H1 (cell line): Measurements from ENCODE around the gene LRRK1. TPM values are rescaled to one million over a fixed set of nuclear protein-coding genes. Genes with fewer than 3 reads are reported as not detected.

Experiments used
- CTCF ChIA-PET: fragments of 300-600 bp; sonication (Branson Sonifier 250); formaldehyde crosslinking; loops from one replicate; lab custom pipeline; 2021; ENCODE audit not compliant: partially characterized antibody; lab: Charles Lee
- POLR2A ChIA-PET: fragments of 300-600 bp; sonication (Branson Sonifier 250); formaldehyde crosslinking; loops from one replicate; lab custom pipeline; 2021; ENCODE audit warnings: inconsistent platforms; ENCODE audit not compliant: partially characterized antibody; lab: Charles Lee
- DNase-seq, 2 experiments: peaks; one replicate each; pipeline versions ENCODE4 v3.0.0 to v3.0.0-alpha.2; 2010 to 2022; ENCODE audit warnings: low spot score in 2 of 2, low read depth in 1 of 2, mixed read lengths in 1 of 2
- FAIRE-seq: peaks from 2 replicates; lab custom pipeline; 2011; peaks lifted over from hg19 to GRCh38; lab: Jason Lieb, UNC
- H2AFZ ChIP-seq: 2 replicates; pipeline ENCODE4 v1.8.1; 2012; ENCODE audit warnings: low read length, inconsistent platforms
- H2AK5ac ChIP-seq: 2 replicates; pipeline ENCODE4 v1.6.1; 2013; ENCODE audit warnings: low read depth, low read length
- H2BK120ac ChIP-seq: replicated peaks from 2 replicates; pipeline ENCODE3; 2013; ENCODE audit warnings: low read depth, low read length, inconsistent platforms
- H2BK12ac ChIP-seq: 2 replicates; pipeline ENCODE4 v1.6.1; 2013; ENCODE audit warnings: low read depth, low read length
- H2BK15ac ChIP-seq: 2 replicates; pipeline ENCODE4 v1.6.1; 2013; ENCODE audit warnings: low read length
- H2BK20ac ChIP-seq: 2 replicates; pipeline ENCODE4 v1.6.1; 2013; ENCODE audit warnings: low read length
- H2BK5ac ChIP-seq: 2 replicates; pipeline ENCODE4 v1.6.1; 2013; ENCODE audit warnings: low read depth, low read length
- H3K14ac ChIP-seq: 2 replicates; pipeline ENCODE4 v1.6.1; 2013; ENCODE audit warnings: inconsistent platforms; ENCODE audit not compliant: insufficient read length
- H3K18ac ChIP-seq: 2 replicates; pipeline ENCODE4 v1.6.1; 2013; ENCODE audit warnings: low read length; ENCODE audit errors: extremely low read depth
- H3K23ac ChIP-seq: 2 replicates; pipeline ENCODE4 v1.6.1; 2013; ENCODE audit warnings: inconsistent platforms; ENCODE audit not compliant: insufficient read length
- H3K23me2 ChIP-seq: 2 replicates; pipeline ENCODE4 v1.6.1; 2013; ENCODE audit warnings: low read depth, low read length
- H3K27ac ChIP-seq: 2 replicates; pipeline ENCODE4 v1.6.1; 2011; ENCODE audit warnings: low read depth, low read length, inconsistent platforms
- H3K27me3 ChIP-seq, 4 experiments: replicated peaks in 1 of 4; 1 replicate in 1 of 4; 2 replicates in 3 of 4; pipeline versions ENCODE4 v1.6.1 to v1.8.1; 2011 to 2013; ENCODE audit warnings: low read length in 3 of 4, mild to moderate bottlenecking in 3 of 4, inconsistent platforms in 2 of 4, mixed read lengths in 2 of 4, moderate library complexity in 1 of 4; ENCODE audit not compliant: control insufficient read depth in 3 of 4, insufficient read depth in 3 of 4; ENCODE audit errors: extremely low read depth in 1 of 4
- H3K36me3 ChIP-seq, 4 experiments: 2 replicates each; pipeline versions ENCODE4 v1.6.1 to v1.8.1; 2011 to 2013; ENCODE audit warnings: mild to moderate bottlenecking in 4 of 4, low read length in 3 of 4, moderate library complexity in 2 of 4, control low read depth in 1 of 4, inconsistent platforms in 1 of 4; ENCODE audit not compliant: insufficient read depth in 4 of 4, control insufficient read depth in 2 of 4
- H3K4ac ChIP-seq: replicated peaks from 2 replicates; pipeline ENCODE3; 2013; ENCODE audit warnings: low read length, low read depth, mixed read lengths, inconsistent platforms; ENCODE audit not compliant: insufficient read length
- H3K4me1 ChIP-seq, 4 experiments: replicated peaks in 1 of 4; 1 replicate in 1 of 4; 2 replicates in 3 of 4; pipeline versions ENCODE4 v1.6.1 to v1.8.1; 2011 to 2013; ENCODE audit warnings: low read length in 3 of 4, inconsistent platforms in 2 of 4, mixed read lengths in 1 of 4; ENCODE audit not compliant: insufficient read depth in 4 of 4, control insufficient read depth in 3 of 4
- H3K4me2 ChIP-seq, 2 experiments: 2 replicates each; pipeline versions ENCODE4 v1.6.1 to v1.8.1; 2011 to 2013; ENCODE audit warnings: low read depth in 2 of 2, low read length in 2 of 2, control low read depth in 1 of 2, inconsistent platforms in 1 of 2, mild to moderate bottlenecking in 1 of 2; ENCODE audit not compliant: insufficient read depth in 1 of 2
- H3K4me3 ChIP-seq, 4 experiments: fragments of 200-600, 300-600 bp in 1 of 4; sonication (generic), shearing (Covaris generic), sonication (Bioruptor Twin) in 1 of 4; 2 replicates each; pipeline versions ENCODE4 v1.5.1 to v1.8.1; 2011 to 2016; ENCODE audit warnings: low read length in 4 of 4, low read depth in 3 of 4, control low read depth in 2 of 4, inconsistent platforms in 2 of 4, mild to moderate bottlenecking in 2 of 4, mixed read lengths in 1 of 4, moderate library complexity in 1 of 4; ENCODE audit not compliant: insufficient read depth in 2 of 4; ENCODE audit errors: extremely low read depth in 1 of 4
- H3K56ac ChIP-seq: replicated peaks from 2 replicates; pipeline ENCODE3; 2013; ENCODE audit warnings: low read depth, mild to moderate bottlenecking, mixed read lengths, low read length, inconsistent platforms; ENCODE audit not compliant: insufficient read length
- H3K79me1 ChIP-seq: 2 replicates; pipeline ENCODE4 v1.6.1; 2013; ENCODE audit warnings: low read depth, low read length, control low read depth
- H3K79me2 ChIP-seq, 2 experiments: 2 replicates each; pipeline versions ENCODE4 v1.6.1 to v1.8.1; 2012 to 2013; ENCODE audit warnings: low read length in 2 of 2, mild to moderate bottlenecking in 2 of 2, inconsistent platforms in 1 of 2; ENCODE audit not compliant: insufficient read depth in 2 of 2, control insufficient read depth in 1 of 2
- H3K9ac ChIP-seq, 4 experiments: replicated peaks in 1 of 4; 1 replicate in 1 of 4; 2 replicates in 3 of 4; pipeline versions ENCODE4 v1.6.1 to v1.8.1; 2011 to 2013; ENCODE audit warnings: low read depth in 3 of 4, low read length in 3 of 4, control low read depth in 2 of 4, mild to moderate bottlenecking in 2 of 4, moderate library complexity in 2 of 4, inconsistent platforms in 1 of 4; ENCODE audit errors: extremely low read depth in 1 of 4
- H3K9me3 ChIP-seq, 2 experiments: 2 replicates each; pipeline versions ENCODE4 v1.6.1 to v1.8.1; 2012 to 2013; ENCODE audit warnings: mild to moderate bottlenecking in 2 of 2, moderate library complexity in 2 of 2, control low read depth in 1 of 2, inconsistent platforms in 1 of 2, low read depth in 1 of 2, low read length in 1 of 2, mixed read lengths in 1 of 2; ENCODE audit not compliant: insufficient read depth in 2 of 2
- H4K20me1 ChIP-seq, 2 experiments: replicated peaks in 1 of 2; 2 replicates each; pipeline versions ENCODE3 to v1.8.1; 2011 to 2013; ENCODE audit warnings: inconsistent platforms in 2 of 2, low read length in 2 of 2, mild to moderate bottlenecking in 1 of 2; ENCODE audit not compliant: insufficient read depth in 2 of 2, control insufficient read depth in 1 of 2
- H4K5ac ChIP-seq: 2 replicates; pipeline ENCODE4 v1.6.1; 2013; ENCODE audit warnings: low read length, low read depth, mixed read lengths, inconsistent platforms; ENCODE audit not compliant: insufficient read length
- H4K8ac ChIP-seq: 2 replicates; pipeline ENCODE4 v1.8.0; 2013; ENCODE audit warnings: mild to moderate bottlenecking, moderate library complexity, low read length, inconsistent platforms; ENCODE audit not compliant: insufficient read depth; ENCODE audit errors: extremely low read depth
- H4K91ac ChIP-seq: replicated peaks from 2 replicates; pipeline ENCODE3; 2013; ENCODE audit warnings: low read length, mixed read lengths, inconsistent platforms; ENCODE audit not compliant: insufficient read length
- CEBPB ChIP-seq: IDR thresholded peaks from 2 replicates; pipeline ENCODE4 v1.6.1; 2012; ENCODE audit warnings: low read depth, low read length
- EP300 ChIP-seq, 2 experiments: IDR thresholded peaks; 1 replicate in 1 of 2; 2 replicates in 1 of 2; pipeline ENCODE4 v1.6.1; 2011 to 2012; ENCODE audit warnings: low read depth in 2 of 2, low read length in 2 of 2, mild to moderate bottlenecking in 2 of 2, borderline replicate concordance in 1 of 2, inconsistent platforms in 1 of 2, moderate library complexity in 1 of 2
- GABPA ChIP-seq: IDR thresholded peaks from 2 replicates; pipeline ENCODE4 v1.6.1; 2011; ENCODE audit warnings: mild to moderate bottlenecking, low read length, moderate library complexity, borderline replicate concordance; ENCODE audit not compliant: insufficient read depth
- HDAC6 ChIP-seq: IDR thresholded peaks from one replicate; pipeline ENCODE4 v1.7.1; 2012; ENCODE audit warnings: low read depth, mild to moderate bottlenecking, inconsistent platforms, low read length, moderate library complexity
- KDM5A ChIP-seq: fragments of 200-600 bp; IDR thresholded peaks from 2 replicates; pipeline ENCODE4 v1.7.1; 2012; ENCODE audit warnings: mild to moderate bottlenecking, low read length, inconsistent platforms, mixed read lengths
- POLR2A ChIP-seq, 2 experiments: IDR thresholded peaks; 1 replicate in 1 of 2; 2 replicates in 1 of 2; pipeline ENCODE4 v1.6.1; 2011; ENCODE audit warnings: low read depth in 2 of 2, low read length in 2 of 2, mild to moderate bottlenecking in 2 of 2; ENCODE audit errors: control extremely low read depth in 1 of 2
- SIN3A ChIP-seq, 2 experiments: IDR thresholded peaks in 1 of 2; conservative IDR thresholded peaks in 1 of 2; 2 replicates each; pipeline ENCODE4 v1.6.1; 2011 to 2012; ENCODE audit warnings: low read length in 2 of 2, improper control_type of control experiment in 1 of 2, low read depth in 1 of 2, mild to moderate bottlenecking in 1 of 2
- SIRT6 ChIP-seq: IDR thresholded peaks from one replicate; pipeline ENCODE4 v1.7.1; 2012; ENCODE audit warnings: low read length, inconsistent platforms
- TBP ChIP-seq: IDR thresholded peaks from 2 replicates; pipeline ENCODE4 v1.6.1; 2011; ENCODE audit warnings: low read depth, low read length, improper control_type of control experiment
- TEAD4 ChIP-seq: IDR thresholded peaks from 2 replicates; pipeline ENCODE4 v1.6.1; 2012; ENCODE audit warnings: low read depth, low read length, inconsistent platforms, mixed read lengths
- WGBS, 2 experiments: shearing (Covaris generic) in 1 of 2; methylation state at CpG; one replicate each; pipeline versions ENCODE4 v1.1.6 to v1.1.7; 2013 to 2015; ENCODE audit warnings: low lambda C conversion rate in 2 of 2, mixed read lengths in 2 of 2, inconsistent platforms in 1 of 2, low coverage in 1 of 2, missing lambda C conversion rate in 1 of 2; ENCODE audit not compliant: insufficient replicate concordance in 2 of 2, insufficient coverage in 1 of 2, insufficient read length in 1 of 2; ENCODE audit errors: extremely low coverage in 1 of 2, missing lambda C conversion rate in 1 of 2; 5-methylcytosine and 5-hydroxymethylcytosine counted together
- polyA plus RNA-seq, 7 experiments: library from polyadenylated mRNA; depleted of rRNA in 3 of 7; stranded (reverse) in 5 of 7; unstranded in 2 of 7; fragments of >200 nt in 5 of 7; fragments of 200-250 nt in 2 of 7; gene quantifications; 1 replicate in 5 of 7; 2 replicates in 1 of 7; 4 replicates in 1 of 7; pipeline versions ENCODE4 v1.2.1 to v1.2.3, GENCODE V29; 2011 to 2013; ENCODE audit warnings: missing spikeins in 2 of 7, mixed read lengths in 2 of 7
- total RNA-seq: library from RNA; stranded (reverse); fragmentation: NEBNext Ultra II Directional; extraction: Animal tissue kit (Norgen Biotek cat#: 25700); gene quantifications from 2 replicates; pipeline ENCODE4 v1.2.1, GENCODE V29; 2021
- TF ChIP-seq, protein P1 (sequence below), 3 experiments: IDR thresholded peaks; 1 replicate in 2 of 3; 2 replicates in 1 of 3; pipeline versions ENCODE4 v1.5.1 to v1.6.1; 2011; ENCODE audit warnings: low read length in 3 of 3, mild to moderate bottlenecking in 3 of 3, inconsistent platforms in 2 of 3, low read depth in 1 of 3, moderate library complexity in 1 of 3; ENCODE audit not compliant: insufficient read depth in 1 of 3; ENCODE audit errors: control extremely low read depth in 1 of 3

Gene LRRK1
- total and polyA plus RNA-seq, 2 of the 8 experiments (the other 6 are each of a cell fraction or from before 2014, with no cell fraction given) = 1.2 to 3.6 TPM

DNA sequence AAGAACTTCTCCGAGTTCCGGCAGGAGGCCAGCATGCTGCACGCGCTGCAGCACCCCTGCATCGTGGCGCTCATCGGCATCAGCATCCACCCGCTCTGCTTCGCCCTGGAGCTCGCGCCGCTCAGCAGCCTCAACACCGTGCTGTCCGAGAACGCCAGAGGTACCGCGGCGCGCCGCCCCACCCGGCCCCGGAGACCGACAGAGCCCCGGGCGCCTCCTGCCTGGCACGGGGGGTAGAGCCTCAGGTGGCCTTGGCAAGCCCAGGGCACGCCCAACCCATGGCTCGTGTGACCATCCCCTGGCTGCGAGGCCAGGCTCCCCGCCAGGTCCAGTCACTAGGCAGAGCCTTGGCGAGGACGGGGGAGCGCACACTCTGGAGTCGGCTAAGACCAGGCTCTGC, 134.1 kb downstream of the LRRK1 start:
- WGBS, 2 experiments = 87% methylated on average over 34 of the region's 34 CpGs; no CpG with 5 or more reads in 1 of the 2 experiments
- TF ChIP-seq SIN3A (conservative IDR thresholded peaks at IDR 0.05 in 1 of 2, IDR thresholded peaks at IDR 0.05 in 1 of 2; ENCODE audit: low read depth in 1 of 2, low read length in 2 of 2) (no peak), CEBPB (no peak), TEAD4 (no peak), POLR2A (IDR thresholded peaks at IDR 0.05; ENCODE audit: control extremely low read depth in 1 of 2, low read depth in 2 of 2, low read length in 2 of 2) (no peak), EP300 (IDR thresholded peaks at IDR 0.05; ENCODE audit: borderline replicate concordance in 1 of 2, low read depth in 2 of 2, low read length in 2 of 2) (no peak), GABPA (no peak), SIRT6 (no peak), TBP (no peak), KDM5A (no peak), HDAC6 (no peak)
- TF ChIP-seq, protein P1, sequence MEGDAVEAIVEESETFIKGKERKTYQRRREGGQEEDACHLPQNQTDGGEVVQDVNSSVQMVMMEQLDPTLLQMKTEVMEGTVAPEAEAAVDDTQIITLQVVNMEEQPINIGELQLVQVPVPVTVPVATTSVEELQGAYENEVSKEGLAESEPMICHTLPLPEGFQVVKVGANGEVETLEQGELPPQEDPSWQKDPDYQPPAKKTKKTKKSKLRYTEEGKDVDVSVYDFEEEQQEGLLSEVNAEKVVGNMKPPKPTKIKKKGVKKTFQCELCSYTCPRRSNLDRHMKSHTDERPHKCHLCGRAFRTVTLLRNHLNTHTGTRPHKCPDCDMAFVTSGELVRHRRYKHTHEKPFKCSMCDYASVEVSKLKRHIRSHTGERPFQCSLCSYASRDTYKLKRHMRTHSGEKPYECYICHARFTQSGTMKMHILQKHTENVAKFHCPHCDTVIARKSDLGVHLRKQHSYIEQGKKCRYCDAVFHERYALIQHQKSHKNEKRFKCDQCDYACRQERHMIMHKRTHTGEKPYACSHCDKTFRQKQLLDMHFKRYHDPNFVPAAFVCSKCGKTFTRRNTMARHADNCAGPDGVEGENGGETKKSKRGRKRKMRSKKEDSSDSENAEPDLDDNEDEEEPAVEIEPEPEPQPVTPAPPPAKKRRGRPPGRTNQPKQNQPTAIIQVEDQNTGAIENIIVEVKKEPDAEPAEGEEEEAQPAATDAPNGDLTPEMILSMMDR (IDR thresholded peaks at IDR 0.05; ENCODE audit: control extremely low read depth in 1 of 3, insufficient read depth in 1 of 3, low read depth in 1 of 3, low read length in 3 of 3) = no peak

More for the DNA sequence above, 134.1 kb downstream of the LRRK1 start:
- H2BK15ac ChIP-seq = no peak overlapping the region
- H4K91ac ChIP-seq = peak overlapping the region; percentile 25
- no peaks in the 10 kb centered on the region for H3K27me3 ChIP-seq
- no peak overlapping the region for H2BK20ac ChIP-seq
- no peak overlapping the region for H3K56ac ChIP-seq
- DNase-seq = peak in 1 of 2 experiments; percentile 38
- H3K4me1 ChIP-seq = no peaks in the 10 kb centered on the region; a peak in 1 of 7 replicates
- no peaks in the 10 kb centered on the region for H4K20me1 ChIP-seq
- peak overlapping the region; percentile 1; the same call in 1 of the 2 replicates for H4K8ac ChIP-seq
- no peak overlapping the region for H3K23ac ChIP-seq
- peak overlapping the region; percentile 52 for H2BK120ac ChIP-seq
- no peaks in the 10 kb centered on the region for H3K36me3 ChIP-seq
- ChIA-PET POLR2A (interaction anchor here (0.6 to 1.5 kb wide), 3 partner anchors 9 to 16 kb away, joined by 3 to 4 read pairs (median 3); no protein-coding TSS in a partner anchor), CTCF (interaction anchor here (1.0 to 2.8 kb wide), 11 partner anchors 11 to 359 kb away, joined by 3 to 18 read pairs (median 4); no protein-coding TSS in a partner anchor)
- H3K14ac ChIP-seq = no peak overlapping the region
- no peaks in the 10 kb centered on the region for H3K79me2 ChIP-seq
- no peak overlapping the region for H3K27ac ChIP-seq
- H3K79me1 ChIP-seq = no peaks in the 10 kb centered on the region
- no peak overlapping the region for H3K4me2 ChIP-seq
- H2AFZ ChIP-seq = no peak overlapping the region
- peak overlapping the region; percentile 24; the same call in 1 of the 2 replicates for H3K18ac ChIP-seq
- H4K5ac ChIP-seq = no peak overlapping the region
- no peaks in the 10 kb centered on the region for H3K9me3 ChIP-seq
- H3K23me2 ChIP-seq = peaks cover 2% of the 10 kb centered on the region; the same call in 1 of the 2 replicates
- H3K4me3 ChIP-seq = no peak overlapping the region
- H2BK5ac ChIP-seq = peak overlapping the region; percentile 49; the same call in 1 of the 2 replicates
- H2BK12ac ChIP-seq = peak overlapping the region; percentile 81; the same call in 1 of the 2 replicates
- H3K4ac ChIP-seq = no peak overlapping the region
- no peak overlapping the region for H3K9ac ChIP-seq
- FAIRE-seq = no peak
- no peak overlapping the region for H2AK5ac ChIP-seq
